Measurements from ENCODE around the gene ABTB2. TPM values are rescaled to one million over a fixed set of nuclear protein-coding genes. Genes with fewer than 3 reads are reported as not detected.

Gene ABTB2
- total and polyA plus RNA-seq, 3 experiments from 2014 or later = 0.05 to 5.5 (median 5.4) TPM

GRCh38 chr11:34266090-34266912 is 91.5 kb downstream of the ABTB2 start:
- no peak for DNase-seq
- Mint-ChIP-seq H3K9me3 (no peaks in the 10 kb centered on the region), H3K27me3 (peaks cover 7 to 10% of the 10 kb centered on the region in 2 donors), H3K27ac (no peak overlapping the region), H3K4me1 (no peaks in the 10 kb centered on the region), H3K36me3 (no peaks in the 10 kb centered on the region), H3K4me3 (no peak overlapping the region)
- Histone ChIP-seq H3K36me3 (ENCODE audit: insufficient read depth, low read length) (no peaks in the 10 kb centered on the region), H3K4me1 (ENCODE audit: insufficient read depth, low read length) (no peaks in the 10 kb centered on the region), H3K27me3 (ENCODE audit: insufficient read depth, low read length, poor library complexity, severe bottlenecking) (no peaks in the 10 kb centered on the region), H3K4me3 (ENCODE audit: low read length) (no peak overlapping the region), H3K9me3 (ENCODE audit: low read length) (no peaks in the 10 kb centered on the region), H3K27ac (ENCODE audit: low read depth, low read length) (no peak overlapping the region)
- CTCF ChIA-PET = no interaction called here
- POLR2A ChIA-PET = no interaction called here

DNA sequence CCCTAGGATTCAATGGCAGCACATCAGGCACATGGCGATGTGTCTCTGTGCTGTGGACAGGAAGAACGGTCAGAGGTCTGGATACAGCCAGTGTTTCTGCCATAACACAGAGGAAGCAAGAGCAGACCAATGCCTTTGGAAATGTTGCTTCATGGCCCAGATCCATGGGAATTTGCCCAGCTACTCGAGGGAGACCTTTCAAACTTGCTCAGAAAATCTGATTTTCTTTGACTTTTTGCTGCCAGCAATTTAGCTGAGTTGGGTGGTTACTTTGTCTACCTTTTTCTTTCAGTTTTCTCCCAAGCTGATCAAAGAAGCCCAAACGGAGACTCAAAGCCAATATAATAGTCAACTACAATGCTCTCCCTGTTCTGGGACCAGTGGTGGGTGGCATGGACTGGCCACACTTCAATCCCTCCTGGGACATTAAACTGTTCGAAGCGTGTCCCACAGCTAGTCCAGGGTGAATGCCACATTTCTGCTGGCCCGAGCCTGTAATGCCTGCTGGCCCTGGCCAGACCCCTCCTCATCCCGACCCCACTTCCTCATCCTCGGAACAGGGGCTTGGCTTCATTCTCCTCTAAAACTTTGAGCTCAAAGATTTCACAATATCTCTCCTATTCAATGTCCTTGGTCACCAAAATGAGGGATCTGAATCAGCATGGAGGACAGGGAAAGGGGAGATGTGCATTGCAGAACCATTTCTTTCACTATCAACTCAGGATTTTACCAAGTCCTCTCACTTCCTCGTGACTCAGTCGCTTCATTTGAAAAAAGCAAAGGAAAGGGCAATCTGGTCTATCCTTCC is 93.3 kb downstream of the ABTB2 start:
- Mint-ChIP-seq H3K4me1 (no peaks in the 10 kb centered on the region), H3K27me3 (peaks cover 0 to 4% of the 10 kb centered on the region in 2 donors), H3K36me3 (no peaks in the 10 kb centered on the region), H3K4me3 (no peak overlapping the region), H3K9me3 (no peaks in the 10 kb centered on the region), H3K27ac (no peak overlapping the region)
- no peaks in the 10 kb centered on the region for H3K36me3 ChIP-seq (ENCODE audit: insufficient read depth, low read length)
- no peaks in the 10 kb centered on the region for H3K9me3 ChIP-seq (ENCODE audit: low read length)
- ChIA-PET POLR2A (no interaction called here), CTCF (no interaction called here)
- no peaks in the 10 kb centered on the region for H3K27me3 ChIP-seq (ENCODE audit: insufficient read depth, low read length, poor library complexity, severe bottlenecking)
- H3K27ac ChIP-seq (ENCODE audit: low read depth, low read length) = no peak overlapping the region
- no peak overlapping the region for H3K4me3 ChIP-seq (ENCODE audit: low read length)
- H3K4me1 ChIP-seq (ENCODE audit: insufficient read depth, low read length) = no peaks in the 10 kb centered on the region
- DNase-seq = no peak

- Mint-ChIP-seq H3K9me3 (no peaks in the 10 kb centered on the region), H3K27me3 (peaks cover 0 to 8% of the 10 kb centered on the region in 2 donors), H3K4me3 (no peak overlapping the region), H3K36me3 (no peaks in the 10 kb centered on the region), H3K4me1 (no peaks in the 10 kb centered on the region), H3K27ac (no peak overlapping the region)
- no peak for DNase-seq
- no peaks in the 10 kb centered on the region for H3K36me3 ChIP-seq (ENCODE audit: insufficient read depth, low read length)
- H3K27me3 ChIP-seq (ENCODE audit: insufficient read depth, low read length, poor library complexity, severe bottlenecking) = no peaks in the 10 kb centered on the region
- no peaks in the 10 kb centered on the region for H3K4me1 ChIP-seq (ENCODE audit: insufficient read depth, low read length)
- H3K27ac ChIP-seq (ENCODE audit: low read depth, low read length) = no peak overlapping the region
- H3K4me3 ChIP-seq (ENCODE audit: low read length) = no peak overlapping the region
- POLR2A ChIA-PET = no interaction called here
- H3K9me3 ChIP-seq (ENCODE audit: low read length) = no peaks in the 10 kb centered on the region
- CTCF ChIA-PET = interaction anchor here (1.0 kb wide), 1 partner anchor 89 kb away, joined by 3 read pairs; no protein-coding TSS in a partner anchor
These were observed 94.2 kb downstream of the ABTB2 start for GRCh38 chr11:34263441-34264091.

- Mint-ChIP-seq H3K4me1 (no peaks in the 10 kb centered on the region), H3K36me3 (no peaks in the 10 kb centered on the region), H3K4me3 (no peak overlapping the region), H3K27me3 (peaks cover 4 to 6% of the 10 kb centered on the region in 2 donors), H3K9me3 (no peaks in the 10 kb centered on the region), H3K27ac (no peak overlapping the region)
- no peaks in the 10 kb centered on the region for H3K4me1 ChIP-seq (ENCODE audit: insufficient read depth, low read length)
- H3K27ac ChIP-seq (ENCODE audit: low read depth, low read length) = no peak overlapping the region
- no peak for DNase-seq
- no peaks in the 10 kb centered on the region for H3K36me3 ChIP-seq (ENCODE audit: insufficient read depth, low read length)
- POLR2A ChIA-PET = no interaction called here
- H3K27me3 ChIP-seq (ENCODE audit: insufficient read depth, low read length, poor library complexity, severe bottlenecking) = no peaks in the 10 kb centered on the region
- CTCF ChIA-PET = interaction anchor here (1.0 kb wide), 1 partner anchor 88 kb away, joined by 3 read pairs; no protein-coding TSS in a partner anchor
- H3K9me3 ChIP-seq (ENCODE audit: low read length) = no peaks in the 10 kb centered on the region
- H3K4me3 ChIP-seq (ENCODE audit: low read length) = no peak overlapping the region
These were observed 95.2 kb downstream of the ABTB2 start for GRCh38 chr11:34262531-34263081.

DNA sequence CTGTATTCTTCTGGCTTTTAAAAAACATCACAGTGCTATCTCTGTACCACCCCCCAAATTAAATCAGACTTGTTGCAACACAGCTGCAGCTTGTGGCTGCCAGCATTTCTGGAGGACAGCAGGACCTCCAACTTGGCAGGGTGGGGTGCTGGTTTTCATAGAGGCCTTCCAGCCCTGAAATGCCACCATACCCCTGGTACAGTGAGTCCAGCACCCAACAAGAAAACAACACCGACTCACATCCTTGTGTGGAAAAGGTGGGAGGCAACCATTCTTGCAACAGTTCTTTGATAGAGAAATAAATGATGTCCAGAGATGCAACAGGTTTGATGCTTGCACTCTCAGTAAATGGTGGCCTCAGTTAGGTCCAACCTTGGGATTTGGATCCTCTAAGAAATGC is 96.0 kb downstream of the ABTB2 start:
- POLR2A ChIA-PET = no interaction called here
- Histone ChIP-seq H3K4me3 (ENCODE audit: low read length) (no peak overlapping the region), H3K36me3 (ENCODE audit: insufficient read depth, low read length) (no peaks in the 10 kb centered on the region), H3K4me1 (ENCODE audit: insufficient read depth, low read length) (no peaks in the 10 kb centered on the region), H3K27ac (ENCODE audit: low read depth, low read length) (no peak overlapping the region), H3K27me3 (ENCODE audit: insufficient read depth, low read length, poor library complexity, severe bottlenecking) (no peaks in the 10 kb centered on the region), H3K9me3 (ENCODE audit: low read length) (no peaks in the 10 kb centered on the region)
- Mint-ChIP-seq H3K36me3 (no peaks in the 10 kb centered on the region), H3K27ac (no peak overlapping the region), H3K9me3 (no peaks in the 10 kb centered on the region), H3K4me3 (no peak overlapping the region), H3K27me3 (peaks cover 4 to 12% of the 10 kb centered on the region in 2 donors), H3K4me1 (no peaks in the 10 kb centered on the region)
- CTCF ChIA-PET = interaction anchor here (1.6 kb wide), 1 partner anchor 87 kb away, joined by 4 read pairs; no protein-coding TSS in a partner anchor
- DNase-seq = no peak

DNA sequence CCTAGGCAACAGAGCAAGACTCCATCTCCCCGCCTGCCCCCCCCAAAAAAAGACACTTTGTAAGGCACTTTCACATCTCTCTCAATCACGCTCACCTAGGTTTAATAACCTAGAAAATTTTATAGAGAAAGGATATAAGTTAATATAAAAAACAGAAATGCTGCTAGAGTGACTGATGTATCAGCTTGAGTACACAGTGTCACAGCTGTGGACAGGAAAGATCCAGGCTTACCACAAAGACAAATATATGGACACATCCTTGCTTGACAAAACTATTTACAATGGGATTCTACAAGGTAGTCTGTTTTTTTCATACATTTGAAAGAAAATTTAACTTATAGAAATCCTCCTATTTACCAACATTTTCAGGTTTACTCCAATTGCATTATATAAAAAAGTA is 96.7 kb downstream of the ABTB2 start:
- H3K9me3 Mint-ChIP-seq = no peaks in the 10 kb centered on the region
- ChIA-PET CTCF (interaction anchor here (1.6 kb wide), 1 partner anchor 87 kb away, joined by 4 read pairs; no protein-coding TSS in a partner anchor), POLR2A (no interaction called here)
- Histone ChIP-seq H3K4me1 (ENCODE audit: insufficient read depth, low read length) (no peaks in the 10 kb centered on the region), H3K9me3 (ENCODE audit: low read length) (no peaks in the 10 kb centered on the region), H3K4me3 (ENCODE audit: low read length) (no peak overlapping the region), H3K27ac (ENCODE audit: low read depth, low read length) (no peak overlapping the region), H3K36me3 (ENCODE audit: insufficient read depth, low read length) (no peaks in the 10 kb centered on the region), H3K27me3 (ENCODE audit: insufficient read depth, low read length, poor library complexity, severe bottlenecking) (no peaks in the 10 kb centered on the region)
- H3K4me3 Mint-ChIP-seq = no peak overlapping the region
- peaks cover 4 to 15% of the 10 kb centered on the region in 2 donors for H3K27me3 Mint-ChIP-seq
- DNase-seq = no peak
- no peaks in the 10 kb centered on the region for H3K4me1 Mint-ChIP-seq
- no peak overlapping the region for H3K27ac Mint-ChIP-seq
- H3K36me3 Mint-ChIP-seq = no peaks in the 10 kb centered on the region

DNA sequence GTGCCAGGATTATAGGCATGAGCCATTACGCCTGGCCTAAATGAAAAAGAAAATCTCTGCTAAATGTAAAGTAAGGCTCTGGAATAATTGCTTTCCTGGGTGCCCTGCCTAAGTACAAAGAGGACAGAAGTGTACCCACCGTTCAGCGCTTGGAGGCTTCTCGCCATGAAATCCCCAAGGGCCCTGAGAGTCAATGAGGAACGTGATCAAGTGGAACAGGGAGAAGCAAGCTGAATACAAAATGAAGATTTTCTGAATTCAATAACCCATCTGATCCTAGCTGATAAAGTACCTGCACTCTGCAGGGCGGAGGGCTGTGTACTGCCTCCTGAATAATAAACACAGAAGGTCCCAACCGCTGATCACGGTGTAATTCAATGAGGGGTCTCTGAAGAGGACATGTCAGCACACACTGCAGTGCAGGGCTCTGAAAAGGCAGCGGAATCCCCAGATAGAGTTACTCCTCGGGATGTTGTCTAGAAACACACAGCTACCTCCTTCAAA is 97.7 kb downstream of the ABTB2 start:
- Mint-ChIP-seq H3K27ac (no peak overlapping the region), H3K27me3 (peaks cover 4 to 17% of the 10 kb centered on the region in 2 donors), H3K36me3 (no peaks in the 10 kb centered on the region), H3K4me1 (no peaks in the 10 kb centered on the region), H3K9me3 (no peaks in the 10 kb centered on the region), H3K4me3 (no peak overlapping the region)
- Histone ChIP-seq H3K4me3 (ENCODE audit: low read length) (no peak overlapping the region), H3K9me3 (ENCODE audit: low read length) (no peaks in the 10 kb centered on the region), H3K4me1 (ENCODE audit: insufficient read depth, low read length) (no peaks in the 10 kb centered on the region), H3K36me3 (ENCODE audit: insufficient read depth, low read length) (no peaks in the 10 kb centered on the region), H3K27ac (ENCODE audit: low read depth, low read length) (no peak overlapping the region), H3K27me3 (ENCODE audit: insufficient read depth, low read length, poor library complexity, severe bottlenecking) (no peaks in the 10 kb centered on the region)
- ChIA-PET POLR2A (no interaction called here), CTCF (no interaction called here)
- no peak for DNase-seq

Measured in CD8-positive, alpha-beta memory T cell (primary cell).